ENCODE data around the gene TEX261.

TEX261 gene

GRCh38 chr2:70962211-70962884 lies 32.3 kb downstream of the TEX261 start:
- no peak for TF ChIP-seq CTCF (conservative IDR thresholded peaks at IDR 0.05; ENCODE audit: control insufficient read depth, insufficient read depth, low read depth, low read length)
- H3K4me3 ChIP-seq (ENCODE audit: control insufficient read depth, low read depth, low read length) = no peak overlapping the region
- DNase-seq (ENCODE audit: low read depth) = no peak

GRCh38 chr2:70961648-70961994 lies 33.1 kb downstream of the TEX261 start:
- H3K4me3 ChIP-seq (ENCODE audit: control insufficient read depth, low read depth, low read length) = no peak overlapping the region
- DNase-seq (ENCODE audit: low read depth) = no peak
- no peak for TF ChIP-seq CTCF (conservative IDR thresholded peaks at IDR 0.05; ENCODE audit: control insufficient read depth, insufficient read depth, low read depth, low read length)

- H3K4me3 ChIP-seq (ENCODE audit: control insufficient read depth, low read depth, low read length) = no peak overlapping the region
- no peak for DNase-seq (ENCODE audit: low read depth)
- no peak for TF ChIP-seq CTCF (conservative IDR thresholded peaks at IDR 0.05; ENCODE audit: control insufficient read depth, insufficient read depth, low read depth, low read length)
Observed at GRCh38 chr2:70960833-70961647, 33.6 kb downstream of the TEX261 start.

GRCh38 chr2:70959851-70960832 lies 34.5 kb downstream of the TEX261 start:
- H3K4me3 ChIP-seq (ENCODE audit: control insufficient read depth, low read depth, low read length) = no peak overlapping the region
- no peak for DNase-seq (ENCODE audit: low read depth)
- peak; percentile 1 for TF ChIP-seq CTCF (conservative IDR thresholded peaks at IDR 0.05; ENCODE audit: control insufficient read depth, insufficient read depth, low read depth, low read length)

GRCh38 chr2:70959271-70959761 lies 35.4 kb downstream of the TEX261 start:
- no peak overlapping the region for H3K4me3 ChIP-seq (ENCODE audit: control insufficient read depth, low read depth, low read length)
- TF ChIP-seq CTCF (conservative IDR thresholded peaks at IDR 0.05; ENCODE audit: control insufficient read depth, insufficient read depth, low read depth, low read length) = no peak
- DNase-seq (ENCODE audit: low read depth) = no peak

- DNase-seq (ENCODE audit: low read depth) = no peak
- H3K4me3 ChIP-seq (ENCODE audit: control insufficient read depth, low read depth, low read length) = no peak overlapping the region
- TF ChIP-seq CTCF (conservative IDR thresholded peaks at IDR 0.05; ENCODE audit: control insufficient read depth, insufficient read depth, low read depth, low read length) = no peak
Observed at GRCh38 chr2:70958759-70959158, 35.9 kb downstream of the TEX261 start.
